GM19099 (cell line): ENCODE data around the gene ABHD4.
A peak's percentile ranks its signal among the peaks of the same experiment; 100 is the strongest.

Experiments
- POLR2A ChIP-seq: IDR thresholded peaks from 3 replicates; pipeline ENCODE4 v1.6.1; 2011; ENCODE audit warnings: low read depth; ENCODE audit not compliant: insufficient read length; ENCODE audit errors: extremely low read depth

The ABHD4 gene

DNA sequence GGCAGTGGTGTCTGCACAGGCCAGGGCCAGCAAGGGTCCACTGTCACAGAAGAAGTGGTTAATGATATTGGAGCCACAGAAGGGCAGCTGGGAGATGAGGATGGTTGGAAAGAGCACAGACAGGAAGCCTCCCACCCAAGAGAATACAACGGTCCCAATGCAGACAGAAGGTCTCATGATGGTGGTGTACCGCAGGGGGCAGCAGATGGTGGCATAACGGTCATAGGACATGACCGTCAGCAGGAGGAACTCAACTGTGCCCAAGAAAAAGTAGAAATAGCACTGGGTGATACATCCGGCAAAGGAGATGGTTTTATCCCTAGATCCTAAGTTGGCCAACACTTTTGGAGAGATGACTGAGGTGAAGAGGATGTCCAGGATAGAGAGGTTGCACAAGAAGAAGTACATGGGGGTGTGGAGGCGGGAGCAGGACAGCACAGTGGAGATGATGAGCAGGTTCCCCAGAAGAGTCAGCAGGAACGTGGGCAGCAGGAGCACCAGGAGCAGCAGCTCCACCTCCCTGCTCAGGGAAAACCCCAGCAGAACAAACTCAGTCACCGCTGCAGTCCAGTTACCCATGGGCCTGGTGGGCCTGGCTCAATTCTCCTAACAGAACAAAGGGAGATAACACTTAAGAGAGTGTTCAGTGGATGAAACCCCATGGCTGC, 36.3 kb downstream of the ABHD4 start:
- no peak for TF ChIP-seq POLR2A

- TF ChIP-seq POLR2A, result no peak
These were observed 42.1 kb downstream of the ABHD4 start for GRCh38 chr14:22640192-22640591.

- TF ChIP-seq POLR2A, result no peak
These were observed 43.7 kb downstream of the ABHD4 start for GRCh38 chr14:22641846-22642245.

DNA sequence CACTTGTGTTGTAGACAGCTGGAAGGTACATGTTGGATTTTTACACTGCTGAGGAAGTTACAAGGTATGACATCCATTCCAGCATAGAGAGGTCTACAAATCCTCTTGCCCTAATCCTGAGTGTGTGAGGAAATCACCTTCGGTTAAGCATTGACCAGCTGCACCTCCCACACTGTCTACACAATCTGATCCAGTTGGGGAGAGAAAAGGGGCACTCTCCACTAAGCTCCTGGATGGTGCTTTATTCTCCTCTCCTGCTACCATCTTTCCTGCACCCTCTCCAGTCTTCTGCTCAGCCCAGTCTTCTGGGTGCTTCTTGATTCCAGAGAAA, 46.2 kb downstream of the ABHD4 start, which contains the start of gene OR6J1:
Gene OR6J1, minus strand, starts transcription at position 48 of the 331 bp plus-strand sequence. CDS start 9,541 bp downstream, outside the sequence.
- TF ChIP-seq POLR2A, result no peak

DNA sequence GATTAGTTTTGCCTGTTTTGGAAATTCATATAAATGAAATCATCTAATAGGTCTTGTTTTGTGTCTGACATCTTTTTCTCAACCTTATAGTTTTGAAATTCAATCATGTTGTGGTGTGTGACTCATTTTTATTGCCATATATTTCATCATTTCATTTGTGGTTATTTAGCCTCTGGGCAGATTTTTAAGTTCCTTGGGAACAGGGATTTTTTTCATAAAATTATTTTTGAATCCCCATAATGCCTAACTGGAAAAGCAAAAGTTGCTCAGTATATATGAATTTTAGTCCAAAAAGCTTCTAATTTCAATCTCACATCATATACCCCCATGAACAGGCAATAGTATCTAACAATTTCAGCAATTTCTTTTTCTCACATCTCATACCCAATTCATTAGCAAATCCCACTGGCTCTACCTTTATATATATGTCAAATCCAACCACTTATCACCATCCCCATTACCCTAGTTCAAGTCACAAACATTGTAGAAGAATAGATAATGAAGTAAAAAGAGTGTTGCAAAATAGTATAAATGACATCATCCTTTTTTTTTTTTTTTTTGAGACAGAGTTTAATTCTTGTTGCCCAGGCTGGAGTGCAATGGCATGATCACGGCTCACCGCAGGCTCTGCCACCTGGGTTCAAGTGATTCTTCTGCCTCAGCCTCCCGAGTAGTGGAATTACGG, 48.6 kb downstream of the ABHD4 start:
- no peak for TF ChIP-seq POLR2A

GRCh38 chr14:22648506-22648905, 50.4 kb downstream of the ABHD4 start:
- no peak for TF ChIP-seq POLR2A

GRCh38 chr14:22650046-22650739, 52.1 kb downstream of the ABHD4 start:
- TF ChIP-seq POLR2A, result no peak

DNA sequence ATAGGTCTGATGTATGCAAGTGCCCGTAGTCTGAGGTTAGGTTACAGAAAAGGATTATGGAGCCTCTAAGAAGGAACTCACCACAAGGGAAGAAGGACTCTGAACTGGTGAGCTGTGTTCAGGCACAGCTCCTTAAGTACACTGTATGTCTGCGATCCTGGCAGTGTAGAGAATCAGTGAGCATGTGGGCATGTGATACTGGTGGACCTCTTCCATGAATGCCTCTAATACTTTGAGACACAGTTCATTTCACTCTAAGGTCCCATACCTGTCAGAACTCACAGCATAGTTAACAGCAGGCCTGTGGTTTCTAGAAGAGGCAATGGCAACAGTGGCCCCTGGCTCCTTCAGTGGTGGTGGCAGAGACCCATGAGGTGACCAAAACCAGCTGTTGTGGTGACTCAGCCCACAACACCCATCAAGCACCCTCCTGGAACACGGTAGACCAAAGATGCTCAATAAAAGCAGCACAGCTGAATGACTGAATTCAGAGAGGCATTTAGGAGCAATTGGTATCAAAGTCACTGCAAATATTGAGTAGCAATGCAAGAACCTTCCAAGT, 52.9 kb downstream of the ABHD4 start:
- peak; percentile 44 for TF ChIP-seq POLR2A

GRCh38 chr14:22651586-22651985, 53.5 kb downstream of the ABHD4 start:
- TF ChIP-seq POLR2A, result no peak

DNA sequence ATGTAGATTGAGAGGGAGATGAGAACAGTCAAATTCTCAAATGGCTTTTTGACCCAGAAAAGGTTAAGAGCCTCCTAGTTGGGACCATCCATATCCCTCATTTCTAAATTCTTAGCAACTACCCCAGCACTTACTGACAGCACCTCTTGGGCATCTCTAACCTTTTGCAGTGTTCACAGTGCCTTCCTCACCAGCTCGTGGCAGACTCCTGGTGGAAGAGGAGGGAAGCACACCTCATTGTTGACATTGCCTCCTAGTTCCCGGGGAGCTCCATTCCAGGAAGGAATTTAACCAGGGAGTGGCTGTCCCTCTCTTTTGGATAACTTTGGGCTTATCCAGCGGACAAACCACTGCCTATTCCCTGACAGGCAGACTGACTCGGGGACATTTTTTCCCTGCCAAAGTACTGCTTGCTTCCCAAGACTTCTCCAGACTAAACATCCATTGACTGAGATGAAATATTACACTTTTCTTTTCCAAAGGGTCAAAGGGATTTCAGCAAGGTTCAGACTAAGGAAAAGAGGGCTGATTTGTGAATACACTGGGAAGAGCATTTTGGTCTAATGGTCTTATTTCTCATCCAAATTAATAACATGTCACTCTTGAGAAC, 55.0 kb downstream of the ABHD4 start:
- no peak for TF ChIP-seq POLR2A

DNA sequence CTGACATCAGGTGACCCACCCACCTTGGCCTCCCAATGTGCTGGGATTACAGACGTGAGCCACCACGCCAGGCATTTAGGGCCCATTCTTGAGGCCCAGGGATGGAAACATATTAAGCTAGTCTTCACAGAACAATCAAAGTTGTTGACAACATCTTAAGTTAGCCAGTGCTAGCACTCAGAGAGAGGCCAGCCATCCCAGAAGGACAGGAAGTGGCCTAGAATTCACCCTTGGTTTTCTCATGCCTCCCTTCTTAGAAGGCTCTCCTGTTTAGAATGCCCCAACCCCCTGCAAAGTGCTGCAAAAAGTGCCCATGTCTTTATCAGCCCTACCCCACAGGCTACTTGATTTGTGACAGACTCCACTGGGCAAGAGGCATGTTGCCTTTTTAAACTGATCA, 58.1 kb downstream of the ABHD4 start:
- TF ChIP-seq POLR2A, result no peak

GRCh38 chr14:22656945-22657731, 59.0 kb downstream of the ABHD4 start:
- TF ChIP-seq POLR2A, result no peak

DNA sequence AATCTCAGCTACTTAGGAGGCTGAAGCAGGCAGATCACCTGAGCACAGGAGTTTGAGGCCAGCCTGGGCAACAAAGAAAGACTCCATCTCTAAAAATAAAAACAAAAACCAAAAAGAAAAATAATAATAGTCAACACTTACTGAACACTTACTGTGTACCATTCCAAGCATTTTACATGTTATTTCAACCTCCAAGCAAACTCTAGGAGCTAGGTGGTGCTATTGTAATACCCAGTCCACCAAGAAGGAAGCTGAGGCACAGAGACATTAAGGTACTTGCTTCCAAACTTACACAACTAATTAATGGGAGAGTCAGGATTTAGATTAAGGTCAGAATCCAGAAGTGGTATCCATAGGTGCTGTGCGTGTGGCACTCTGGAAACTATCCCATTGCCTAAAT, 59.8 kb downstream of the ABHD4 start:
- TF ChIP-seq POLR2A, result no peak

DNA sequence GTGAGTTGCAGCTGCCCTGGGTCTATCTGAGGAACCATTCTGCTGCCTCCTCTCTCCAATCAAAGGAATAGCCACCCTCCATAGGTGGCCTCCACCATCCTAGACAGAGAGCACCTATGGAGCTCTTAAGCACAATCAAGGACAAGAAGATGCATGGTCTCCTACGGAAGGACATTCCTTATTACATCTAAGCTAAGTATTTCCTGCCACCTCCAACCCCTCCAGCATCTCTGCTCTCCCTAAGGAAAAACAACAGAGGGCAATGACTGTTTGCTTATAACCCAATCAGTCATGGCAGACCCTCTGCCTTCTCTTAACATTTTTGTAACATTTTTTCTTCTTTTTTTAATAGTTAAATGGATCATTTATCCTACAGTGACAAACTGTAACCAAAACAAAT, 60.8 kb downstream of the ABHD4 start:
- no peak for TF ChIP-seq POLR2A
